Measurements from ENCODE around the gene CDHR3. TPM values are rescaled to one million over a fixed set of nuclear protein-coding genes. Genes with fewer than 3 reads are reported as not detected.

CDHR3 gene
- total and polyA plus RNA-seq, 2 of the 8 experiments (the other 6 are each of a cell fraction or from before 2014, with no cell fraction given): 6.4 to 6.8 TPM

- WGBS, 2 experiments (ENCODE audit: extremely low coverage in 1 of 2, insufficient coverage in 1 of 2, insufficient read length in 1 of 2, insufficient replicate concordance in 2 of 2, low coverage in 1 of 2, low lambda C conversion rate in 2 of 2, missing lambda C conversion rate in 1 of 2): 84% methylated on average over 9 of the region's 9 CpGs; no CpG with 5 or more reads in 1 of the 2 experiments
- TF ChIP-seq HDAC2 (IDR thresholded peaks at IDR 0.05; ENCODE audit: borderline replicate concordance in 1 of 2, low read depth in 2 of 2, low read length in 2 of 2): no peak
- no peak for TF ChIP-seq JUN (IDR thresholded peaks at IDR 0.05; ENCODE audit: low read depth, low read length)
- TF ChIP-seq GTF2F1 (IDR thresholded peaks at IDR 0.05; ENCODE audit: borderline replicate concordance, low read depth, low read length): no peak
- no peak for TF ChIP-seq RXRA (IDR thresholded peaks at IDR 0.05; ENCODE audit: insufficient read depth, low read depth, low read length)
- TF ChIP-seq RNF2 (IDR thresholded peaks at IDR 0.05; ENCODE audit: borderline replicate concordance, low read depth, low read length, missing control alignments, poor library complexity, severe bottlenecking): no peak
- no peak for TF ChIP-seq CTCF (IDR thresholded peaks at IDR 0.05; ENCODE audit: control extremely low read depth in 1 of 3, insufficient read depth in 1 of 3, low read depth in 1 of 3, low read length in 3 of 3)
- no peak for TF ChIP-seq POLR2AphosphoS5 (IDR thresholded peaks at IDR 0.05; ENCODE audit: low read depth, low read length)
- TF ChIP-seq SRF (IDR thresholded peaks at IDR 0.05; ENCODE audit: low read depth, low read length): no peak
- no peak for TF ChIP-seq SUZ12 (IDR thresholded peaks at IDR 0.05; ENCODE audit: low read length)
Measured at GRCh38 chr7:106069471-106070200, 106.6 kb downstream of the CDHR3 start.

More at GRCh38 chr7:106069471-106070200, 106.6 kb downstream of the CDHR3 start:
- no peak overlapping the region for H3K14ac ChIP-seq (ENCODE audit: insufficient read length)
- H4K91ac ChIP-seq (replicated peaks; ENCODE audit: insufficient read length, low read length): no peak overlapping the region
- H3K4me3 ChIP-seq (ENCODE audit: extremely low read depth in 1 of 4, insufficient read depth in 2 of 4, low read depth in 3 of 4, low read length in 4 of 4): no peak overlapping the region
- no peak overlapping the region for H3K9ac ChIP-seq (replicated peaks in 1 of 4; ENCODE audit: extremely low read depth in 1 of 4, low read depth in 3 of 4, low read length in 3 of 4)
- no peaks in the 10 kb centered on the region for H3K36me3 ChIP-seq (ENCODE audit: control insufficient read depth in 2 of 4, insufficient read depth in 4 of 4, low read length in 3 of 4)
- no peak overlapping the region for H3K4me2 ChIP-seq (ENCODE audit: insufficient read depth in 1 of 2, low read depth in 2 of 2, low read length in 2 of 2)
- CTCF ChIA-PET (ENCODE audit: partially characterized antibody): interaction anchor here (0.8 to 6.2 kb wide), 5 partner anchors 13 to 412 kb away, joined by 4 to 38 read pairs (median 5); no protein-coding TSS in a partner anchor
- no peak overlapping the region for H2BK5ac ChIP-seq (ENCODE audit: low read depth, low read length)
- H2AK5ac ChIP-seq (ENCODE audit: low read depth, low read length): no peak overlapping the region
- no peak overlapping the region; the same call in 1 of the 2 replicates for H3K18ac ChIP-seq (ENCODE audit: extremely low read depth, low read length)
- no peak overlapping the region for H3K4ac ChIP-seq (replicated peaks; ENCODE audit: insufficient read length, low read depth, low read length)
- DNase-seq (ENCODE audit: low read depth in 1 of 2, low spot score in 2 of 2) (no peak), FAIRE-seq (no peak)
- no peaks in the 10 kb centered on the region for H3K23me2 ChIP-seq (ENCODE audit: low read depth, low read length)
- H2AFZ ChIP-seq (ENCODE audit: low read length): no peak overlapping the region
- H3K4me1 ChIP-seq (replicated peaks in 1 of 4; ENCODE audit: control insufficient read depth in 3 of 4, insufficient read depth in 4 of 4, low read length in 3 of 4): peaks cover 0 to 6% (median 3%) of the 10 kb centered on the region in 4 experiments; a peak in 2 of 7 replicates
- H2BK15ac ChIP-seq (ENCODE audit: low read length): no peak overlapping the region
- no peak overlapping the region for H2BK20ac ChIP-seq (ENCODE audit: low read length)
- no peaks in the 10 kb centered on the region for H4K20me1 ChIP-seq (replicated peaks in 1 of 2; ENCODE audit: control insufficient read depth in 1 of 2, insufficient read depth in 2 of 2, low read length in 2 of 2)
- no peak overlapping the region for H3K23ac ChIP-seq (ENCODE audit: insufficient read length)
- H4K8ac ChIP-seq (ENCODE audit: extremely low read depth, insufficient read depth, low read length): no peak overlapping the region
- H2BK12ac ChIP-seq (ENCODE audit: low read depth, low read length): no peak overlapping the region
- no peaks in the 10 kb centered on the region for H3K9me3 ChIP-seq (ENCODE audit: insufficient read depth in 2 of 2, low read depth in 1 of 2, low read length in 1 of 2)
- H2BK120ac ChIP-seq (replicated peaks; ENCODE audit: low read depth, low read length): no peak overlapping the region
- H3K56ac ChIP-seq (replicated peaks; ENCODE audit: insufficient read length, low read depth, low read length): no peak overlapping the region
- H3K79me1 ChIP-seq (ENCODE audit: low read depth, low read length): no peaks in the 10 kb centered on the region
- no peaks in the 10 kb centered on the region for H3K27me3 ChIP-seq (replicated peaks in 1 of 4; ENCODE audit: control insufficient read depth in 3 of 4, extremely low read depth in 1 of 4, insufficient read depth in 3 of 4, low read length in 3 of 4)
- POLR2A ChIA-PET (ENCODE audit: partially characterized antibody): no interaction called here
- H3K27ac ChIP-seq (ENCODE audit: low read depth, low read length): no peak overlapping the region
- H4K5ac ChIP-seq (ENCODE audit: insufficient read length, low read depth, low read length): no peak overlapping the region
- no peaks in the 10 kb centered on the region for H3K79me2 ChIP-seq (ENCODE audit: control insufficient read depth in 1 of 2, insufficient read depth in 2 of 2, low read length in 2 of 2)
